ENCODE data around the gene PTPN7.

GRCh38 chr1:202172015-202172355 lies 11.6 kb upstream of the PTPN7 start:
- no peak for TF ChIP-seq CTCF (IDR thresholded peaks at IDR 0.05)
- no peak for TF ChIP-seq POLR2A (IDR thresholded peaks at IDR 0.05)
- TF ChIP-seq POLR2AphosphoS5 (IDR thresholded peaks at IDR 0.05) = no peak
- TF ChIP-seq EP300 (IDR thresholded peaks at IDR 0.05) = no peak
